Measurements from ENCODE around the gene CREG2. TPM values are rescaled to one million over a fixed set of nuclear protein-coding genes. Genes with fewer than 3 reads are reported as not detected.

The CREG2 gene
- total and polyA plus RNA-seq, 2 donors (not counting 1 experiment from before 2014, with no cell fraction given), result 0.10 TPM; not detected in 1

GRCh38 chr2:101427743-101428142, 40.4 kb upstream of the CREG2 start:
- Histone ChIP-seq H3K79me2 (ENCODE audit: control insufficient read depth, insufficient read depth, low read length) (no peaks in the 10 kb centered on the region), H3K36me3 (replicated peaks in 1 of 2; ENCODE audit: control extremely low read depth in 1 of 2, control insufficient read depth in 1 of 2, extremely low read depth in 1 of 2, insufficient read depth in 2 of 2, low read length in 1 of 2) (no peaks in the 10 kb centered on the region), H2AFZ (ENCODE audit: insufficient read depth, low read depth, low read length, poor library complexity, severe bottlenecking) (no peak overlapping the region), H3K9me3 (ENCODE audit: control extremely low read depth in 1 of 3, control insufficient read depth in 2 of 3, insufficient read depth in 1 of 3, low read length in 2 of 3) (peaks cover 0 to under 1% (median 0%) of the 10 kb centered on the region in 3 donors), H3K9ac (ENCODE audit: low read length) (no peak overlapping the region), H4K20me1 (ENCODE audit: control insufficient read depth, insufficient read depth, low read length, poor library complexity, severe bottlenecking) (no peaks in the 10 kb centered on the region), H3K27ac (ENCODE audit: low read length in 2 of 2) (no peak overlapping the region), H3K4me3 (ENCODE audit: control extremely low read depth in 1 of 5, extremely low read depth in 1 of 5, insufficient read depth in 1 of 5, low read depth in 2 of 5, low read length in 4 of 5) (no peak overlapping the region), H3K4me1 (ENCODE audit: control insufficient read depth in 2 of 2, insufficient read depth in 2 of 2, low read length in 2 of 2) (no peaks in the 10 kb centered on the region), H3K27me3 (replicated peaks in 1 of 4; ENCODE audit: control extremely low read depth in 1 of 4, control insufficient read depth in 3 of 4, insufficient read depth in 4 of 4, low read length in 3 of 4) (no peaks in the 10 kb centered on the region), H3K4me2 (replicated peaks; ENCODE audit: low read depth, low read length, poor library complexity, severe bottlenecking) (no peak overlapping the region)
- ATAC-seq (ENCODE audit: low read depth), result no peak
- Mint-ChIP-seq H3K27me3 (no peaks in the 10 kb centered on the region), H3K4me1 (no peaks in the 10 kb centered on the region), H3K27ac (no peak overlapping the region), H3K9me3 (ENCODE audit: insufficient read depth) (no peaks in the 10 kb centered on the region), H3K4me3 (no peak overlapping the region)
- no peak for DNase-seq
- intact Hi-C loops (cut with micrococcal nuclease), result no loop called here
- CTCF ChIA-PET, result interaction anchor here (1.6 kb wide), 1 partner anchor 9 kb away, joined by 5 read pairs; no protein-coding TSS in a partner anchor
- POLR2A ChIA-PET, result no interaction called here
- no peak for TF ChIP-seq CTCF (IDR thresholded peaks at IDR 0.05)
- no peak for TF ChIP-seq EZH2 (IDR thresholded peaks at IDR 0.05; ENCODE audit: borderline replicate concordance, insufficient read depth, low read depth, low read length, poor library complexity, severe bottlenecking)
- 95% methylated on average over 9 of the region's 13 CpGs for WGBS (ENCODE audit: insufficient coverage)

- POLR2A ChIA-PET, result no interaction called here
- 96% methylated on average over 6 of the region's 7 CpGs for WGBS (ENCODE audit: insufficient coverage)
- Histone ChIP-seq H3K27ac (ENCODE audit: low read length in 2 of 2) (no peak overlapping the region), H3K9me3 (ENCODE audit: control extremely low read depth in 1 of 3, control insufficient read depth in 2 of 3, insufficient read depth in 1 of 3, low read length in 2 of 3) (no peaks in the 10 kb centered on the region), H3K9ac (ENCODE audit: low read length) (no peak overlapping the region), H4K20me1 (ENCODE audit: control insufficient read depth, insufficient read depth, low read length, poor library complexity, severe bottlenecking) (no peaks in the 10 kb centered on the region), H3K4me1 (ENCODE audit: control insufficient read depth in 2 of 2, insufficient read depth in 2 of 2, low read length in 2 of 2) (no peaks in the 10 kb centered on the region), H3K79me2 (ENCODE audit: control insufficient read depth, insufficient read depth, low read length) (no peaks in the 10 kb centered on the region), H3K36me3 (replicated peaks in 1 of 2; ENCODE audit: control extremely low read depth in 1 of 2, control insufficient read depth in 1 of 2, extremely low read depth in 1 of 2, insufficient read depth in 2 of 2, low read length in 1 of 2) (no peaks in the 10 kb centered on the region), H3K4me2 (replicated peaks; ENCODE audit: low read depth, low read length, poor library complexity, severe bottlenecking) (no peak overlapping the region), H2AFZ (ENCODE audit: insufficient read depth, low read depth, low read length, poor library complexity, severe bottlenecking) (no peak overlapping the region), H3K27me3 (replicated peaks in 1 of 4; ENCODE audit: control extremely low read depth in 1 of 4, control insufficient read depth in 3 of 4, insufficient read depth in 4 of 4, low read length in 3 of 4) (no peaks in the 10 kb centered on the region), H3K4me3 (ENCODE audit: control extremely low read depth in 1 of 5, extremely low read depth in 1 of 5, insufficient read depth in 1 of 5, low read depth in 2 of 5, low read length in 4 of 5) (no peak overlapping the region)
- Mint-ChIP-seq H3K9me3 (ENCODE audit: insufficient read depth) (no peaks in the 10 kb centered on the region), H3K27me3 (no peaks in the 10 kb centered on the region), H3K4me1 (no peaks in the 10 kb centered on the region), H3K4me3 (no peak overlapping the region), H3K27ac (no peak overlapping the region)
- no peak for DNase-seq
- TF ChIP-seq EZH2 (IDR thresholded peaks at IDR 0.05; ENCODE audit: borderline replicate concordance, insufficient read depth, low read depth, low read length, poor library complexity, severe bottlenecking) (no peak), CTCF (IDR thresholded peaks at IDR 0.05) (no peak)
- no peak for ATAC-seq (ENCODE audit: low read depth)
- CTCF ChIA-PET, result interaction anchor here (1.6 kb wide), 1 partner anchor 8 kb away, joined by 5 read pairs; no protein-coding TSS in a partner anchor
- intact Hi-C loops (cut with micrococcal nuclease), result no loop called here
Measured at GRCh38 chr2:101427240-101427639, 39.9 kb upstream of the CREG2 start.

Measured in B cell (primary cell).